Measurements from ENCODE around the gene CAPSL.

Gene CAPSL

DNA sequence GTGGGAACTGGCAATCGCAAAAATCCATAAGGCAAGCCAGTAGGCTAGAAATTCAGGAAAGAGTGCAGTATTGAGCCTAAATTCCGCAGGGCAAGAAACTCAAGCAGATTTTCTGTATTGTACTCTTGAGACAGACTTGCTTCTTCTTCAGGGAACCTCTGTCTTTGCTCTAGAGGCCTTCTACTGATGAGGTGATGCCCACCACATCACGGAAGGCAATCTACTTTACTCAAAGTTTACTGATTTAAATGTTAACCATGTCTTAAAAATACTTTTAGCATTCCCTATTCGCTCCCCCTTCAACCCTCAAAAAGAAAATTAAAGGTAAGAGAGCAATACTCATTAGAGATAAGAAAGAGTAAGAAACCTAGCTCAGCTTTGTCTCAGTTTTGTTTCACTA is 70.4 kb downstream of the CAPSL start:
- no peak overlapping the region for H3K4me3 ChIP-seq (ENCODE audit: low read depth, low read length, poor library complexity, severe bottlenecking)
- H3F3A ChIP-seq (ENCODE audit: insufficient read depth, low read length): no peaks in the 10 kb centered on the region
- no peaks in the 10 kb centered on the region for H3K9me3 ChIP-seq (ENCODE audit: low read length)
- no peak overlapping the region for H2AFZ ChIP-seq (ENCODE audit: low read length)
- no peaks in the 10 kb centered on the region for H3K27me3 ChIP-seq (ENCODE audit: insufficient read depth, low read length)
- H3K9me2 ChIP-seq (ENCODE audit: low read depth, low read length): no peaks in the 10 kb centered on the region
- H3K79me2 ChIP-seq (ENCODE audit: insufficient read depth, low read length): peaks cover 24% of the 10 kb centered on the region
- TF ChIP-seq, protein P1, sequence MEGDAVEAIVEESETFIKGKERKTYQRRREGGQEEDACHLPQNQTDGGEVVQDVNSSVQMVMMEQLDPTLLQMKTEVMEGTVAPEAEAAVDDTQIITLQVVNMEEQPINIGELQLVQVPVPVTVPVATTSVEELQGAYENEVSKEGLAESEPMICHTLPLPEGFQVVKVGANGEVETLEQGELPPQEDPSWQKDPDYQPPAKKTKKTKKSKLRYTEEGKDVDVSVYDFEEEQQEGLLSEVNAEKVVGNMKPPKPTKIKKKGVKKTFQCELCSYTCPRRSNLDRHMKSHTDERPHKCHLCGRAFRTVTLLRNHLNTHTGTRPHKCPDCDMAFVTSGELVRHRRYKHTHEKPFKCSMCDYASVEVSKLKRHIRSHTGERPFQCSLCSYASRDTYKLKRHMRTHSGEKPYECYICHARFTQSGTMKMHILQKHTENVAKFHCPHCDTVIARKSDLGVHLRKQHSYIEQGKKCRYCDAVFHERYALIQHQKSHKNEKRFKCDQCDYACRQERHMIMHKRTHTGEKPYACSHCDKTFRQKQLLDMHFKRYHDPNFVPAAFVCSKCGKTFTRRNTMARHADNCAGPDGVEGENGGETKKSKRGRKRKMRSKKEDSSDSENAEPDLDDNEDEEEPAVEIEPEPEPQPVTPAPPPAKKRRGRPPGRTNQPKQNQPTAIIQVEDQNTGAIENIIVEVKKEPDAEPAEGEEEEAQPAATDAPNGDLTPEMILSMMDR (IDR thresholded peaks at IDR 0.05; ENCODE audit: low read length): no peak
- no peak for TF ChIP-seq EZH2 (IDR thresholded peaks at IDR 0.05; ENCODE audit: borderline replicate concordance, low read length)
- peaks cover 38% of the 10 kb centered on the region for H3K4me1 ChIP-seq (ENCODE audit: insufficient read depth, low read length, severe bottlenecking)
- no peak overlapping the region for H3K4me2 ChIP-seq (ENCODE audit: low read length)
- peaks cover 97% of the 10 kb centered on the region for H3K36me3 ChIP-seq (ENCODE audit: insufficient read depth, low read length)
- H3K27ac ChIP-seq (ENCODE audit: low read depth, low read length, poor library complexity, severe bottlenecking): peak overlapping the region; percentile 59
- no peaks in the 10 kb centered on the region for H4K20me1 ChIP-seq (ENCODE audit: insufficient read depth, low read length)
- H3K9ac ChIP-seq (ENCODE audit: low read length): no peak overlapping the region

DNA sequence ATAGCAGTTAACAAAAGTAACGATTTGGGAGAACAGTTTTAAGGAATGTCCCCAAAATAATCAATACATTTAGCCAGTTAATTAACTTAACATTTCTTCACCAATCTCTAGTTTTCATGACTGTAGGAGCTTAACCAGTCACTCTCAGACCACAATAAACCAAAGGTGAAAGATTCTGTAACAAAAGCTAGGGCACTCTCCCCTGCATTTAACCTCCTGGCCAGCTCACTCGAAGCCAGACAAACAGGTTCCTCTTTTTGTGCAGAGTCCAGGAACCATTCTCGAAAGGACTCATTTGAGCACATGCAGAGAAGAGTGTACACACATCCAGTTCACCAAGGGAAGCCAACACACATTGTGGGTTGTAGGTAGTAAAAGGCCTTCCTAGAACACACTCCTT is 75.3 kb downstream of the CAPSL start:
- peaks cover 62% of the 10 kb centered on the region for H3K4me1 ChIP-seq (ENCODE audit: insufficient read depth, low read length, severe bottlenecking)
- H3K9ac ChIP-seq (ENCODE audit: low read length): no peak overlapping the region
- H3K27me3 ChIP-seq (ENCODE audit: insufficient read depth, low read length): no peaks in the 10 kb centered on the region
- no peaks in the 10 kb centered on the region for H3F3A ChIP-seq (ENCODE audit: insufficient read depth, low read length)
- no peaks in the 10 kb centered on the region for H3K9me2 ChIP-seq (ENCODE audit: low read depth, low read length)
- peaks cover 66% of the 10 kb centered on the region for H3K79me2 ChIP-seq (ENCODE audit: insufficient read depth, low read length)
- no peaks in the 10 kb centered on the region for H4K20me1 ChIP-seq (ENCODE audit: insufficient read depth, low read length)
- no peaks in the 10 kb centered on the region for H3K9me3 ChIP-seq (ENCODE audit: low read length)
- 0 out of 2 replicates have a peak overlapping the region, but pooled peaks have one; percentile 12 for H3K4me2 ChIP-seq (ENCODE audit: low read length)
- H2AFZ ChIP-seq (ENCODE audit: low read length): no peak overlapping the region
- peak overlapping the region; percentile 23 for H3K27ac ChIP-seq (ENCODE audit: low read depth, low read length, poor library complexity, severe bottlenecking)
- TF ChIP-seq, protein P1 (IDR thresholded peaks at IDR 0.05; ENCODE audit: low read length): no peak
- TF ChIP-seq EZH2 (IDR thresholded peaks at IDR 0.05; ENCODE audit: borderline replicate concordance, low read length): no peak
- H3K4me3 ChIP-seq (ENCODE audit: low read depth, low read length, poor library complexity, severe bottlenecking): no peak overlapping the region
- peaks cover 94% of the 10 kb centered on the region for H3K36me3 ChIP-seq (ENCODE audit: insufficient read depth, low read length)

DNA sequence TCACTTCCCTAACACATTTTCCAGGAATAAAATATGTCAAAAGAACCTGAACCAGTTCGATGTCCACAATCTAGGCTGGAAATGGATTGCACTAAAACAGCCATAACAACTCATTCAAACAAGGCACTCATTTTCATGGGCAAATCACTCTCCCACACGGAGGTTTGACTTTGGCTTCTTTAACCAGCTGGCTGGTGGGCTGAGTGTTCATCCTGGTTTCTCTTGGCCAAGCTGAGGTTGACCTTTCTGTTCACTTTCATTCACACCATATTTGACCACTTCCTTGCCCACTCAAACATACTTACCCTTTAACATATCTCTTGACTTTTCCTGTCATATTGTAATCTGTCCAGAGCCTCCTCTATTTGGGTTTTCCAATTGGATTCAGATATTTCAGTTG is 76.3 kb downstream of the CAPSL start:
- no peaks in the 10 kb centered on the region for H3K9me3 ChIP-seq (ENCODE audit: low read length)
- peaks cover 92% of the 10 kb centered on the region for H3K36me3 ChIP-seq (ENCODE audit: insufficient read depth, low read length)
- no peak overlapping the region for H3K27ac ChIP-seq (ENCODE audit: low read depth, low read length, poor library complexity, severe bottlenecking)
- peaks cover 76% of the 10 kb centered on the region for H3K79me2 ChIP-seq (ENCODE audit: insufficient read depth, low read length)
- no peak overlapping the region for H3K9ac ChIP-seq (ENCODE audit: low read length)
- no peak overlapping the region for H3K4me2 ChIP-seq (ENCODE audit: low read length)
- no peak overlapping the region for H3K4me3 ChIP-seq (ENCODE audit: low read depth, low read length, poor library complexity, severe bottlenecking)
- no peaks in the 10 kb centered on the region for H3K9me2 ChIP-seq (ENCODE audit: low read depth, low read length)
- TF ChIP-seq EZH2 (IDR thresholded peaks at IDR 0.05; ENCODE audit: borderline replicate concordance, low read length): no peak
- TF ChIP-seq, protein P1 (IDR thresholded peaks at IDR 0.05; ENCODE audit: low read length): no peak
- H3F3A ChIP-seq (ENCODE audit: insufficient read depth, low read length): no peaks in the 10 kb centered on the region
- H2AFZ ChIP-seq (ENCODE audit: low read length): no peak overlapping the region
- H4K20me1 ChIP-seq (ENCODE audit: insufficient read depth, low read length): no peaks in the 10 kb centered on the region
- H3K27me3 ChIP-seq (ENCODE audit: insufficient read depth, low read length): no peaks in the 10 kb centered on the region
- peaks cover 61% of the 10 kb centered on the region for H3K4me1 ChIP-seq (ENCODE audit: insufficient read depth, low read length, severe bottlenecking)
